HG02885 (cell line): Measurements from ENCODE around the gene SRRM4.

Source experiments
- ATAC-seq: cut with Tn5 transposase; IDR thresholded peaks from one replicate; pipeline ENCODE4 v1.9.1; 2021; ENCODE audit warnings: mild to moderate bottlenecking; ENCODE audit not compliant: unreplicated experiment, poor library complexity

The SRRM4 gene

GRCh38 chr12:119060847-119061796 lies 79.8 kb downstream of the SRRM4 start:
- ATAC-seq = no peak

- ATAC-seq = no peak
Measured at GRCh38 chr12:119068129-119068856, 87.0 kb downstream of the SRRM4 start.

- ATAC-seq = no peak
Measured at GRCh38 chr12:119069147-119069642, 87.9 kb downstream of the SRRM4 start.

GRCh38 chr12:119071176-119071575 lies 89.8 kb downstream of the SRRM4 start:
- no peak for ATAC-seq

GRCh38 chr12:119071638-119072231 lies 90.4 kb downstream of the SRRM4 start:
- ATAC-seq = no peak

- ATAC-seq = no peak
Measured at GRCh38 chr12:119072440-119072839, 91.1 kb downstream of the SRRM4 start.

GRCh38 chr12:119075222-119075787 lies 94.0 kb downstream of the SRRM4 start:
- no peak for ATAC-seq

- no peak for ATAC-seq
Measured at GRCh38 chr12:119075918-119076317, 94.6 kb downstream of the SRRM4 start.

- no peak for ATAC-seq
Measured at GRCh38 chr12:119079530-119079929, 98.2 kb downstream of the SRRM4 start.

GRCh38 chr12:119082016-119082415 lies 100.7 kb downstream of the SRRM4 start:
- ATAC-seq = no peak

- ATAC-seq = no peak
Measured at GRCh38 chr12:119082496-119082895, 101.2 kb downstream of the SRRM4 start.

- no peak for ATAC-seq
Measured at GRCh38 chr12:119088685-119089379, 107.5 kb downstream of the SRRM4 start.

- no peak for ATAC-seq
Measured at GRCh38 chr12:119089380-119090013, 108.2 kb downstream of the SRRM4 start.

GRCh38 chr12:119090276-119090675 lies 108.9 kb downstream of the SRRM4 start:
- ATAC-seq = no peak

GRCh38 chr12:119090865-119091264 lies 109.5 kb downstream of the SRRM4 start:
- ATAC-seq = no peak

GRCh38 chr12:119096429-119097202 lies 115.3 kb downstream of the SRRM4 start:
- no peak for ATAC-seq

GRCh38 chr12:119100933-119101332 lies 119.6 kb downstream of the SRRM4 start:
- ATAC-seq = no peak

- no peak for ATAC-seq
Measured at GRCh38 chr12:119102274-119102673, 120.9 kb downstream of the SRRM4 start.

- no peak for ATAC-seq
Measured at GRCh38 chr12:119102714-119103113, 121.4 kb downstream of the SRRM4 start.
